Prostate gland (tissue), 2 donors: ENCODE data around the gene ARHGEF37. TPM values are rescaled to one million over a fixed set of nuclear protein-coding genes. Genes with fewer than 3 reads are reported as not detected.

Experiments used
- DNase-seq: peaks from one replicate; pipeline ENCODE4 v3.0.0-alpha.2; 2019; ENCODE audit warnings: low spot score
- H3K27ac ChIP-seq, 2 donors: fragments of 200-600 bp; sonication (generic); 2 replicates each; pipeline ENCODE4 v1.5.1; 2017 to 2019
- H3K27me3 ChIP-seq: fragments of 200-600 bp; sonication (generic); replicated peaks from 2 replicates; pipeline ENCODE4 v1.5.1; 2019; ENCODE audit not compliant: insufficient read depth
- H3K36me3 ChIP-seq, 2 donors: fragments of 200-600 bp; sonication (generic); 1 replicate in 1 of 2; 2 replicates in 1 of 2; pipeline versions ENCODE4 v1.5.1 to v1.8.1; 2017 to 2019
- H3K4me1 ChIP-seq: fragments of 200-600 bp; sonication (generic); replicated peaks from 2 replicates; pipeline ENCODE4 v1.5.1; 2019
- H3K4me3 ChIP-seq, 2 donors: fragments of 200-600 bp; sonication (generic); 2 replicates each; pipeline ENCODE4 v1.5.1; 2017 to 2019
- H3K9me3 ChIP-seq: fragments of 200-600 bp; sonication (generic); 2 replicates; pipeline ENCODE4 v1.5.1; 2017
- CTCF ChIP-seq, 4 experiments: fragments of 200-600 bp in 2 of 4; fragments of 450-650 bp in 2 of 4; sonication (generic) in 2 of 4; IDR thresholded peaks; 1 replicate in 3 of 4; 2 replicates in 1 of 4; pipeline ENCODE4 v1.5.1; 2016 to 2019; ENCODE audit warnings: antibody characterized with exemption in 4 of 4, mild to moderate bottlenecking in 2 of 4, moderate library complexity in 2 of 4
- POLR2A ChIP-seq: fragments of 450-650 bp; IDR thresholded peaks from one replicate; pipeline ENCODE4 v1.6.1; 2016; ENCODE audit warnings: antibody characterized with exemption, mild to moderate bottlenecking
- POLR2AphosphoS5 ChIP-seq: sonication (generic); formaldehyde crosslinking; IDR thresholded peaks from one replicate; pipeline ENCODE4 v1.6.1; 2017; ENCODE audit warnings: antibody characterized with exemption
- WGBS: methylation state at CpG from one replicate; pipeline ENCODE4 v1.1.5; 2018; 5-methylcytosine and 5-hydroxymethylcytosine counted together
- intact Hi-C: fragments of 100-400 bp; cut with DNase I; formaldehyde crosslinking; loops from one replicate; pipeline ENCODE4 v1.14.2; 2022
- total RNA-seq, 2 donors: library from RNA; depleted of rRNA; stranded (reverse); fragments of >200 nt; gene quantifications; one replicate each; pipeline ENCODE4 v1.1.0, GENCODE V29; 2016

Gene ARHGEF37
- total RNA-seq, 2 donors from 2014 or later, result 50.4 to 61.1 TPM

GRCh38 chr5:149552038-149552494 lies 29.2 kb upstream of the ARHGEF37 start:
- no peaks in the 10 kb centered on the region for H3K36me3 ChIP-seq
- TF ChIP-seq POLR2A (no peak), CTCF (IDR thresholded peaks at IDR 0.05) (no peak), POLR2AphosphoS5 (no peak)
- H3K27ac ChIP-seq, result peak overlapping the region; percentile 99
- intact Hi-C loops, result loop anchor here (5.0 kb wide), 2 partner anchors 65 to 185 kb away; no protein-coding TSS in a partner anchor
- 28% methylated on average over 6 of the region's 6 CpGs for WGBS
- H3K9me3 ChIP-seq, result no peaks in the 10 kb centered on the region
- H3K27me3 ChIP-seq, result no peaks in the 10 kb centered on the region
- no peak for DNase-seq
- H3K4me1 ChIP-seq, result no peaks in the 10 kb centered on the region
- peak overlapping the region; percentile 87 to 94 for H3K4me3 ChIP-seq

GRCh38 chr5:149552553-149553160 lies 28.6 kb upstream of the ARHGEF37 start:
- WGBS, result 91% methylated on average over 18 of the region's 18 CpGs

GRCh38 chr5:149559706-149560105 lies 21.6 kb upstream of the ARHGEF37 start:
- Histone ChIP-seq H3K36me3 (no peaks in the 10 kb centered on the region), H3K4me3 (no peak overlapping the region), H3K4me1 (peaks cover 2% of the 10 kb centered on the region), H3K9me3 (no peaks in the 10 kb centered on the region), H3K27me3 (no peaks in the 10 kb centered on the region), H3K27ac (no peak overlapping the region)
- intact Hi-C loops, result loop anchor here (5.0 kb wide), 1 partner anchor 177 kb away; no protein-coding TSS in a partner anchor
- no peak for TF ChIP-seq POLR2AphosphoS5
- no peak for TF ChIP-seq CTCF (IDR thresholded peaks at IDR 0.05)
- no peak for TF ChIP-seq POLR2A
- DNase-seq, result no peak
- 73% methylated on average over 2 of the region's 2 CpGs for WGBS

More at GRCh38 chr5:149552553-149553160, 28.6 kb upstream of the ARHGEF37 start:
- no peaks in the 10 kb centered on the region for H3K27me3 ChIP-seq
- no peaks in the 10 kb centered on the region for H3K9me3 ChIP-seq
- intact Hi-C loops, result loop anchor here (5.0 kb wide), 2 partner anchors 65 to 185 kb away; no protein-coding TSS in a partner anchor
- H3K4me1 ChIP-seq, result no peaks in the 10 kb centered on the region
- H3K4me3 ChIP-seq, result no peak overlapping the region
- DNase-seq, result no peak
- TF ChIP-seq POLR2A, result no peak
- no peak for TF ChIP-seq POLR2AphosphoS5
- TF ChIP-seq CTCF (IDR thresholded peaks at IDR 0.05), result no peak
- H3K36me3 ChIP-seq, result no peaks in the 10 kb centered on the region
- H3K27ac ChIP-seq, result no peak overlapping the region

GRCh38 chr5:149561848-149562247 lies 19.4 kb upstream of the ARHGEF37 start:
- DNase-seq, result no peak
- intact Hi-C loops, result loop anchor here (5.0 kb wide), 1 partner anchor 180 kb away; no protein-coding TSS in a partner anchor
- TF ChIP-seq POLR2A, result no peak
- peak; percentile 80 for TF ChIP-seq POLR2AphosphoS5

GRCh38 chr5:149563466-149563865 lies 17.8 kb upstream of the ARHGEF37 start:
- no peak for TF ChIP-seq CTCF (IDR thresholded peaks at IDR 0.05)
- no peak for TF ChIP-seq POLR2AphosphoS5
- no peak for TF ChIP-seq POLR2A
- WGBS, result 65% methylated on average over 2 of the region's 2 CpGs
- peak overlapping the region; percentile 68 to 71 for H3K27ac ChIP-seq
- intact Hi-C loops, result loop anchor here (5.0 kb wide), 1 partner anchor 181 kb away; no protein-coding TSS in a partner anchor
- H3K27me3 ChIP-seq, result no peaks in the 10 kb centered on the region
- no peak for DNase-seq
- H3K4me1 ChIP-seq, result peaks cover 2% of the 10 kb centered on the region
- H3K9me3 ChIP-seq, result no peaks in the 10 kb centered on the region
- H3K4me3 ChIP-seq, result no peak overlapping the region
- no peaks in the 10 kb centered on the region for H3K36me3 ChIP-seq

More at GRCh38 chr5:149561848-149562247, 19.4 kb upstream of the ARHGEF37 start:
- Histone ChIP-seq H3K27ac (peak overlapping the region; percentile 68 to 71), H3K4me3 (no peak overlapping the region), H3K27me3 (no peaks in the 10 kb centered on the region), H3K36me3 (no peaks in the 10 kb centered on the region), H3K4me1 (peaks cover 2% of the 10 kb centered on the region), H3K9me3 (no peaks in the 10 kb centered on the region)
- 33% methylated on average over 2 of the region's 2 CpGs for WGBS
